ENCODE data around the gene MAOA. TPM values are rescaled to one million over a fixed set of nuclear protein-coding genes. Genes with fewer than 3 reads are reported as not detected.
A peak's percentile ranks its signal among the peaks of the same experiment; 100 is the strongest.

The MAOA gene
- total RNA-seq, 2 experiments from 2014 or later, result 0.10 to 0.12 TPM

DNA sequence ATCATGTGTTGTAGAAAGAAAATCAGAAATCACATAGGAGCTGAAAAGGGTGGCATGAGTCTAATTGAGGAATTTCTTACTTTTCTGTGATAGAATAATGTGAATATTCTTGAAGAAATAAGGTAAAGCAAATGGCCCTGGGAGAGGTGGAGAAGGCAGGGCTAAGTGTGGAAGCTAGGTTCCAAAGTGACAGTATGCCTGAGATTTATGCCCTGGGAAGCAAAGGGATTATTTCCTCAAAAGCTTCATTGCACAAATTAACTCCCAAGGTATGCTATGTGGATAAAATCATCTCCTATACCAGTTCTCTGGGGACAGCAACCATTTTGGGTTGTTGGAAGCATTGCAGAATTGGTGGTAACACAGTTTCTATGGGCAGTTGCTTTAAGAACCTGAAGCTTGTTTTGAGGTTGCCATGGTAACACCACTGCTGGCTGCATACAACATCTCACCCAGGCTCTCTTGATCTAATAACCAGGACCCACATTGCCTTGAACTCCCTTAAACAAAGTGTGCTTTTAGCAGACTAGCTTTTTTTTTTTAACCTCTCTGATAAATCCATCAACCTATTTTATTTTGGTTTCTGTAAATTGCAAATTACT, 21.0 kb downstream of the MAOA start:
- no peak for DNase-seq
- no peaks in the 10 kb centered on the region for H3K27me3 Mint-ChIP-seq
- H3K4me1 Mint-ChIP-seq, result no peaks in the 10 kb centered on the region
- no peak overlapping the region for H3K4me3 Mint-ChIP-seq
- no peak overlapping the region for H3K27ac Mint-ChIP-seq
- CTCF ChIA-PET, result no interaction called here
- no peaks in the 10 kb centered on the region for H3K9me3 Mint-ChIP-seq
- POLR2A ChIA-PET, result no interaction called here
- no peaks in the 10 kb centered on the region for H3K36me3 Mint-ChIP-seq (ENCODE audit: low read depth)

GRCh38 chrX:43677993-43678392, 21.9 kb downstream of the MAOA start:
- H3K4me3 Mint-ChIP-seq, result no peak overlapping the region
- H3K27ac Mint-ChIP-seq, result no peak overlapping the region
- H3K9me3 Mint-ChIP-seq, result no peaks in the 10 kb centered on the region
- H3K27me3 Mint-ChIP-seq, result no peaks in the 10 kb centered on the region
- POLR2A ChIA-PET, result no interaction called here
- CTCF ChIA-PET, result no interaction called here
- DNase-seq, result no peak
- H3K36me3 Mint-ChIP-seq (ENCODE audit: low read depth), result no peaks in the 10 kb centered on the region
- H3K4me1 Mint-ChIP-seq, result no peaks in the 10 kb centered on the region

- Mint-ChIP-seq H3K36me3 (ENCODE audit: low read depth) (no peaks in the 10 kb centered on the region), H3K27ac (no peak overlapping the region), H3K27me3 (no peaks in the 10 kb centered on the region), H3K4me1 (no peaks in the 10 kb centered on the region), H3K4me3 (no peak overlapping the region), H3K9me3 (no peaks in the 10 kb centered on the region)
- POLR2A ChIA-PET, result no interaction called here
- no peak for DNase-seq
- CTCF ChIA-PET, result no interaction called here
These were observed 23.0 kb downstream of the MAOA start for GRCh38 chrX:43679058-43679457.

GRCh38 chrX:43679778-43680177, 23.7 kb downstream of the MAOA start:
- ChIA-PET POLR2A (no interaction called here), CTCF (no interaction called here)
- Mint-ChIP-seq H3K4me1 (no peaks in the 10 kb centered on the region), H3K27ac (no peak overlapping the region), H3K36me3 (ENCODE audit: low read depth) (no peaks in the 10 kb centered on the region), H3K9me3 (no peaks in the 10 kb centered on the region), H3K27me3 (no peaks in the 10 kb centered on the region), H3K4me3 (no peak overlapping the region)
- no peak for DNase-seq

- CTCF ChIA-PET, result no interaction called here
- Mint-ChIP-seq H3K4me3 (no peak overlapping the region), H3K4me1 (no peaks in the 10 kb centered on the region), H3K27ac (no peak overlapping the region), H3K9me3 (no peaks in the 10 kb centered on the region), H3K27me3 (no peaks in the 10 kb centered on the region), H3K36me3 (ENCODE audit: low read depth) (no peaks in the 10 kb centered on the region)
- POLR2A ChIA-PET, result no interaction called here
- no peak for DNase-seq
These were observed 26.6 kb downstream of the MAOA start for GRCh38 chrX:43682726-43683125.

GRCh38 chrX:43685221-43685620, 29.1 kb downstream of the MAOA start:
- CTCF ChIA-PET, result no interaction called here
- H3K27me3 Mint-ChIP-seq, result no peaks in the 10 kb centered on the region
- H3K9me3 Mint-ChIP-seq, result no peaks in the 10 kb centered on the region
- no peaks in the 10 kb centered on the region for H3K4me1 Mint-ChIP-seq
- no peak overlapping the region for H3K4me3 Mint-ChIP-seq
- no peak overlapping the region for H3K27ac Mint-ChIP-seq
- POLR2A ChIA-PET, result no interaction called here
- DNase-seq, result no peak
- H3K36me3 Mint-ChIP-seq (ENCODE audit: low read depth), result no peaks in the 10 kb centered on the region

GRCh38 chrX:43688586-43688985, 32.5 kb downstream of the MAOA start:
- Mint-ChIP-seq H3K27ac (no peak overlapping the region), H3K4me3 (no peak overlapping the region), H3K4me1 (no peaks in the 10 kb centered on the region), H3K36me3 (ENCODE audit: low read depth) (no peaks in the 10 kb centered on the region), H3K9me3 (no peaks in the 10 kb centered on the region), H3K27me3 (no peaks in the 10 kb centered on the region)
- DNase-seq, result no peak
- CTCF ChIA-PET, result no interaction called here
- POLR2A ChIA-PET, result no interaction called here

GRCh38 chrX:43693602-43694406, 37.7 kb downstream of the MAOA start:
- H3K4me1 Mint-ChIP-seq, result no peaks in the 10 kb centered on the region
- ChIA-PET POLR2A (no interaction called here), CTCF (no interaction called here)
- H3K27ac Mint-ChIP-seq, result peak overlapping the region; percentile 2
- no peak overlapping the region for H3K4me3 Mint-ChIP-seq
- H3K9me3 Mint-ChIP-seq, result no peaks in the 10 kb centered on the region
- H3K27me3 Mint-ChIP-seq, result no peaks in the 10 kb centered on the region
- no peak for DNase-seq
- H3K36me3 Mint-ChIP-seq (ENCODE audit: low read depth), result no peaks in the 10 kb centered on the region

DNA sequence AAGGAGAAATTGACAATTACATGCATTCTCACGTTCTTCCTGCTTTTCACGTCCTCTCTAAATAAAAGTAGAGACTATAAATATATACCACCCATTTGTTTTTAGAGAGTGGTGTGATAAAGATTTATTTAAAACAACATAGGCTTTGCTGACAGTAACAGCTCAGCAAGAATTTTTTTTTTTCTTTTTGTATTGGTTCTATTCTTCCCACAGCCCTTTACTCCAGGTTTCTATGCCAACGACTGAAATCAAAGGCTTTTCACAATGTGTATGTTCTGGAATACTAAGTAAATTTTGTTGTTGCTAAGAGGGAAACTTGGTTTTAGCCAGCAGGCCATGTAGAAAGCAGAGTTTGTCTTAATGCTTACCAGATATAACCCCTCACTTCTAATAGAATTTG, 43.4 kb downstream of the MAOA start:
- ChIA-PET POLR2A (no interaction called here), CTCF (no interaction called here)
- Mint-ChIP-seq H3K36me3 (ENCODE audit: low read depth) (no peaks in the 10 kb centered on the region), H3K4me1 (no peaks in the 10 kb centered on the region), H3K27ac (no peak overlapping the region), H3K27me3 (peaks cover 2% of the 10 kb centered on the region), H3K9me3 (no peaks in the 10 kb centered on the region), H3K4me3 (no peak overlapping the region)
- DNase-seq, result no peak

DNA sequence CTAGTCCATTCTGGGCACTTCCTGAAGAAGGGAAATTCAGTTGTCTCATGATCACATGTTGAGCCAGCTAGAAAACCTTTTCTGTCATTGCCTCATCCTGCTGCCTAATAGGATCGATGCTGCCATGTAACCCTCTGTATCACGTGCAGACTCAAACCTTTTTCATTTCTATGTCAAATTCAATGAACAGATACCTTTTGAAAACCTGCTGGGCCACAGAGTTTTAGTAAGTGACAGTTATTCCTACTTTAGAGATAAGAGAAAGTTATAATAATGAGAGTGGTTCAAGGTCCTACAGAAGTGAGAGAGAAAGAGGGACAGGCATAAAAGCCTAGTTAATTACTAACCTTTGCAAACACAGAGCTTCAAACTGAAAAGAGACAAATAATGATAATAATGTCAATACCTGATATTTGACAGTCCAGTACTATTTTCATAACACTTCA, 46.0 kb downstream of the MAOA start:
- CTCF ChIA-PET, result no interaction called here
- H3K27ac Mint-ChIP-seq, result no peak overlapping the region
- peaks cover 6% of the 10 kb centered on the region for H3K27me3 Mint-ChIP-seq
- H3K9me3 Mint-ChIP-seq, result no peaks in the 10 kb centered on the region
- POLR2A ChIA-PET, result no interaction called here
- no peaks in the 10 kb centered on the region for H3K36me3 Mint-ChIP-seq (ENCODE audit: low read depth)
- no peak overlapping the region for H3K4me3 Mint-ChIP-seq
- DNase-seq, result no peak
- H3K4me1 Mint-ChIP-seq, result no peaks in the 10 kb centered on the region

GRCh38 chrX:43702660-43703059, 46.6 kb downstream of the MAOA start:
- ChIA-PET CTCF (no interaction called here), POLR2A (no interaction called here)
- DNase-seq, result no peak
- no peaks in the 10 kb centered on the region for H3K9me3 Mint-ChIP-seq
- H3K36me3 Mint-ChIP-seq (ENCODE audit: low read depth), result no peaks in the 10 kb centered on the region
- H3K27me3 Mint-ChIP-seq, result peaks cover 6% of the 10 kb centered on the region
- no peak overlapping the region for H3K4me3 Mint-ChIP-seq
- H3K27ac Mint-ChIP-seq, result no peak overlapping the region
- no peaks in the 10 kb centered on the region for H3K4me1 Mint-ChIP-seq

DNA sequence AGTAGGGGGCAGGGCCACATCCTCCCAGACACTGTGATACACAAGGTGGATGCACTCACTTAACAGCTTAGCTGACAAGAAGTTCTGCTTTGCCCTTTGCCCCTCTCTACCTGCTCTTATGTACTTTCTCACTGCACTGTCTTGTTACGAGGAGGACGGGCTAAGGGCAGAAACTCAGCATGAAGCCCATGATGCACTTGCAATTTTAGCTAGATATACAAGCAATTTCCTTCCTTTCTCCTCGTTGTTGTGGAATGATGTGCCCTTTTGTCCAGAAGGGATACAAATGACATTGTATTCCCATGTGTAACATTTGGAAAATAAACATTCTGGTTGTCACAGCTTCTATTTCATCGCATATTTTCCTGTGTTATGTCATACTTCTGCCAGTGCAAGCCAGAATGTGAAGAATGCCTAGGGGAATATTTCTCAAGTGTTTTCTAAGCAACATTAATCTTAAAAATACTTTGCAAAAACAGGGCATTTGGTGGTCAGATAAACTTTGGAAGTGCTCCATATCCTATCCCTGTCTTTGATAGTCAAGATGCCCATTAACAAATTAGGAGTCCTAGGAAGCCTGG, 47.2 kb downstream of the MAOA start:
- ChIA-PET CTCF (no interaction called here), POLR2A (no interaction called here)
- Mint-ChIP-seq H3K4me3 (no peak overlapping the region), H3K9me3 (no peaks in the 10 kb centered on the region), H3K4me1 (no peaks in the 10 kb centered on the region), H3K27ac (no peak overlapping the region), H3K27me3 (peaks cover 6% of the 10 kb centered on the region), H3K36me3 (ENCODE audit: low read depth) (no peaks in the 10 kb centered on the region)
- DNase-seq, result no peak

DNA sequence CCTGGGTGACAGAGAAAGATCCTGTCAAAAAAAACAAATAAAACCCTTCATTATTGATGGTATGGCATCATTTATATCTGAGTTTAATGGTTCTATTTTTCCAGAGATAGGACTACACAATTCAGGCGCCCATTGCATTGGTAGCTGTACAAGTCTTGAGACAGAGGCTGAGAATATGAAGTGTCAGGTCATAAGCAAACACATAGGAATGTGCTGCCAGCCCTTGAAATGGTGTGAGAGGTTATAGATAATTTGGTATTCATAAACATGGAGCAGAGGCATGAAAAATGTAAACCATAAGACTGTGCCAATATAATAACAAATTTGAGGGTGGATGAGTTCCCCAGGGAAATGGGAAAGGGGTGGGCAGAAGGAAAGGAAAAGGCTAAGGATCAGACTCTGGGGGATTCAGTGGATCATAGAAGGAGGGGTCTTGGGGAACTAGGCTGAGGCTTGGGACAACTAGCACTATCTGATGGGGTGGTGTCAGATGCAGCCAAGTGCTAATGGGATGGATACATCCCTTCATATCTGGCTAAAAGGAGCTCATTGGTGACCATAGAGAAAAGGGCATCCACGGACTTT, 50.8 kb downstream of the MAOA start:
- Mint-ChIP-seq H3K4me1 (no peaks in the 10 kb centered on the region), H3K27ac (no peak overlapping the region), H3K27me3 (peaks cover 6% of the 10 kb centered on the region), H3K9me3 (no peaks in the 10 kb centered on the region), H3K36me3 (ENCODE audit: low read depth) (no peaks in the 10 kb centered on the region), H3K4me3 (no peak overlapping the region)
- ChIA-PET POLR2A (no interaction called here), CTCF (no interaction called here)
- DNase-seq, result no peak

All from activated CD4-positive, alpha-beta T cell treated with anti-CD3 and anti-CD28 coated beads, Interleukin-2, amount 10 ng/mL, durations not matched to agents 7 days and 5 days (primary cell).